Esophagus muscularis mucosa (tissue), 2 donors: ENCODE measurements around the gene TMEM169.

Experiments
- POLR2A ChIP-seq: fragments of 450-650 bp; IDR thresholded peaks from one replicate; pipeline ENCODE4 v1.6.1; 2017; ENCODE audit warnings: antibody characterized with exemption, moderate library complexity, mild to moderate bottlenecking, low read depth
- POLR2AphosphoS5 ChIP-seq, 2 donors: sonication (generic); formaldehyde crosslinking; IDR thresholded peaks; one replicate each; pipeline ENCODE4 v1.6.1; 2017; ENCODE audit warnings: antibody characterized with exemption in 2 of 2

DNA sequence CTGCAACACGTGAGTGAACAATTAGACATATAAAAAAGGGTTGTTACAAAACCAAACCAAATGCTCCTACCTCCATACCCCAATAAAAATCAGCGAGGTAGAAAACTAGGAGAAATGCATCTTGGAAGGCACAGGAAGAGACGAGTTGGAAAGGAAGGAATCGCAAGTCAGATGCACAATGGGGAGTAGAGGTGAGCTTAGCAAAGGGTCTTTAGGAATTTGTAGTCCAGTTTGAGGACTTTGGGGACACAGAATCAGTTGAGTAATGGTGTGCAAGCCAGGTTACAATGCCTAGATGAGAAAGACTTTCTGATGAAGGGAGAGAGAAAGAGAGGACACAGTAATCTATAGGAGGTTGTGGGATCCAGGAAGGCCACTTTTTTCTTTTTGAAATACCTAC is 63.1 kb downstream of the TMEM169 start:
- TF ChIP-seq POLR2A, result no peak
- TF ChIP-seq POLR2AphosphoS5 (IDR thresholded peaks at IDR 0.05), result no peak
